Type B pancreatic cell (in vitro differentiated cells): ENCODE measurements around the gene PHOX2B. TPM values are rescaled to one million over a fixed set of nuclear protein-coding genes. Genes with fewer than 3 reads are reported as not detected.
"Not testable (repeated sequence)": the region's sequence is repeated elsewhere in the genome, so short reads cannot be mapped to it uniquely, and the experiment has no call there.

Source experiments
- DNase-seq: peaks from one replicate; pipeline ENCODE4 v3.0.0; 2021; ENCODE audit warnings: mixed read lengths; ENCODE audit not compliant: unreplicated experiment; ENCODE audit errors: extremely low spot score
- H3K27ac Mint-ChIP-seq: 2 replicates; pipeline ENCODE4 v1.8.0; 2021; ENCODE audit warnings: mild to moderate bottlenecking, mixed read lengths
- H3K27me3 Mint-ChIP-seq: 2 replicates; pipeline ENCODE4 v1.8.0; 2021; ENCODE audit warnings: mixed read lengths
- H3K36me3 Mint-ChIP-seq: 2 replicates; pipeline ENCODE4 v1.8.0; 2021; ENCODE audit warnings: mixed read lengths
- H3K4me1 Mint-ChIP-seq: one replicate; pipeline ENCODE4 v1.8.0; 2021; ENCODE audit warnings: mixed read lengths; ENCODE audit not compliant: unreplicated experiment
- H3K4me3 Mint-ChIP-seq: 2 replicates; pipeline ENCODE4 v1.8.0; 2021; ENCODE audit warnings: mild to moderate bottlenecking, mixed read lengths
- H3K9me3 Mint-ChIP-seq: 2 replicates; pipeline ENCODE4 v1.8.0; 2021; ENCODE audit warnings: mixed read lengths
- total RNA-seq: library from RNA; stranded (reverse); gene quantifications from 2 replicates; pipeline ENCODE4 v1.2.1, GENCODE V29; 2021; ENCODE audit warnings: low replicate concordance
- TF ChIP-seq, protein P1 (sequence below): fragments of 200-600 bp; sonication (generic); conservative IDR thresholded peaks from 2 replicates; pipeline ENCODE4 v1.5.0; 2021; ENCODE audit warnings: antibody characterized with exemption, mild to moderate bottlenecking

PHOX2B gene
- total RNA-seq, 1 donor from 2014 or later = 1.7 TPM

DNA sequence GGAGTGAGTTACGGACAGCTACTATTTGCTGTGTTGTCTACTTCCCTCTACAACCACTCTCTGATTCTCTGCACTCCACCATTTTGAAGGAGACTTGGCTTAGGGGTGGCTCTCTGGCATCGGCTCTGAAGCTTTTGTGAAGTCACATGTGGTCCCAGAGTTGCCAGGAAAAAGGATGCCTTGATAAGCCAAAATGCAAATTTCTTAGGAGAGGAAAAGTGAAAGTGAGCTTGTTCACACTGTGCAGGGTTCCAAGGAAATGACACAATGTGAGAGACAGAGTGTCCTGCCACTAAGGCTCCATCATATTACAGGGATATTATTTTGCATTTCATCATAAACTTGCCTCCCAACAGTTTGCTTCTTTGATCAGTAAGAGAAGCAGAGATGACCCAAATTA is 7.2 kb downstream of the PHOX2B start:
- DNase-seq = no peak
- Mint-ChIP-seq H3K4me1 (peaks cover 9% of the 10 kb centered on the region), H3K36me3 (no peaks in the 10 kb centered on the region), H3K9me3 (no peaks in the 10 kb centered on the region), H3K27ac (no peak overlapping the region), H3K4me3 (no peak overlapping the region), H3K27me3 (peaks cover 87% of the 10 kb centered on the region)
- TF ChIP-seq, protein P1, sequence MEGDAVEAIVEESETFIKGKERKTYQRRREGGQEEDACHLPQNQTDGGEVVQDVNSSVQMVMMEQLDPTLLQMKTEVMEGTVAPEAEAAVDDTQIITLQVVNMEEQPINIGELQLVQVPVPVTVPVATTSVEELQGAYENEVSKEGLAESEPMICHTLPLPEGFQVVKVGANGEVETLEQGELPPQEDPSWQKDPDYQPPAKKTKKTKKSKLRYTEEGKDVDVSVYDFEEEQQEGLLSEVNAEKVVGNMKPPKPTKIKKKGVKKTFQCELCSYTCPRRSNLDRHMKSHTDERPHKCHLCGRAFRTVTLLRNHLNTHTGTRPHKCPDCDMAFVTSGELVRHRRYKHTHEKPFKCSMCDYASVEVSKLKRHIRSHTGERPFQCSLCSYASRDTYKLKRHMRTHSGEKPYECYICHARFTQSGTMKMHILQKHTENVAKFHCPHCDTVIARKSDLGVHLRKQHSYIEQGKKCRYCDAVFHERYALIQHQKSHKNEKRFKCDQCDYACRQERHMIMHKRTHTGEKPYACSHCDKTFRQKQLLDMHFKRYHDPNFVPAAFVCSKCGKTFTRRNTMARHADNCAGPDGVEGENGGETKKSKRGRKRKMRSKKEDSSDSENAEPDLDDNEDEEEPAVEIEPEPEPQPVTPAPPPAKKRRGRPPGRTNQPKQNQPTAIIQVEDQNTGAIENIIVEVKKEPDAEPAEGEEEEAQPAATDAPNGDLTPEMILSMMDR = no peak

DNA sequence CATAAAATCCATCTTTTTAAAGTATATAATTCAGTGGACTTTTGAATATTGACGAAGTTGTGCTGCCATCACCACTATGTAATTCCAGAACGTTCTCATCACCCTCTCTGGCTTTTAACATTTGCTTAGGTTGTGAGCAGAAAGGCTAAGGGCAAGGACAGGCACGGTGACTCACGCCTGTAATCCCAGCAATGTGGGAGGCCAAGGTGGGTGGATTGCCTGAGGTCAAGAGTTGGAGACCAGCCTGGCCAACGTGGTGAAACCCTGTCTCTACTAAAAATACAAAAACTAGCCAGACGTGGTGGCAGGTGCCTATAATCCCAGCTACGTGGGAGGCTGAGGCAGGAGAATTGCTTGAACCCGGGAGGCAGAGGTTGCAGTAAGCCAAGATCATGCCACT is 11.0 kb downstream of the PHOX2B start:
- not testable (repeated sequence) for H3K4me3 Mint-ChIP-seq, H3K36me3 Mint-ChIP-seq, H3K9me3 Mint-ChIP-seq, DNase-seq, H3K27ac Mint-ChIP-seq, H3K4me1 Mint-ChIP-seq
- H3K27me3 Mint-ChIP-seq = peaks cover 81% of the 10 kb centered on the region

DNA sequence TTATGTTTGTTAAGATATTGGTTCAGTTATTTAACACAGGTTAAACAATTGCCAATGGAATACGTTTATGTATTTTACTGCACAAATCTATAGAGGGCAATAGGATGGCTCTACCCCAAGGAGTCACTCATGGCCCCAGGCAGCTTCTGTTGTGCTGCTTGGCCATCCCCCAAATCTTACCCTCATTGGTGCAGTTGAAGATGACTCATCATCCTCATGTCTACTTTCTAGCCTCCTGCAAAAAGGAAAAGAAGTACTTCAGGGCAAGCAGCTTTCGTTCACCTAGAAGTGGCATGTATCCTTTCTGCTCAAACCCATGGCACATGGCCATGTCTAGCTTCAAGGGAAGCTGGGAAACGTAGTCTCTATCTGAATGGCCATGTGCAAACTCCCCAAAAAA is 14.2 kb downstream of the PHOX2B start:
- peaks cover 79% of the 10 kb centered on the region for H3K27me3 Mint-ChIP-seq
- H3K4me1 Mint-ChIP-seq = no peaks in the 10 kb centered on the region
- H3K27ac Mint-ChIP-seq = no peak overlapping the region
- H3K36me3 Mint-ChIP-seq = no peaks in the 10 kb centered on the region
- DNase-seq = no peak
- H3K4me3 Mint-ChIP-seq = no peak overlapping the region
- H3K9me3 Mint-ChIP-seq = no peaks in the 10 kb centered on the region
- TF ChIP-seq, protein P1 = no peak

DNA sequence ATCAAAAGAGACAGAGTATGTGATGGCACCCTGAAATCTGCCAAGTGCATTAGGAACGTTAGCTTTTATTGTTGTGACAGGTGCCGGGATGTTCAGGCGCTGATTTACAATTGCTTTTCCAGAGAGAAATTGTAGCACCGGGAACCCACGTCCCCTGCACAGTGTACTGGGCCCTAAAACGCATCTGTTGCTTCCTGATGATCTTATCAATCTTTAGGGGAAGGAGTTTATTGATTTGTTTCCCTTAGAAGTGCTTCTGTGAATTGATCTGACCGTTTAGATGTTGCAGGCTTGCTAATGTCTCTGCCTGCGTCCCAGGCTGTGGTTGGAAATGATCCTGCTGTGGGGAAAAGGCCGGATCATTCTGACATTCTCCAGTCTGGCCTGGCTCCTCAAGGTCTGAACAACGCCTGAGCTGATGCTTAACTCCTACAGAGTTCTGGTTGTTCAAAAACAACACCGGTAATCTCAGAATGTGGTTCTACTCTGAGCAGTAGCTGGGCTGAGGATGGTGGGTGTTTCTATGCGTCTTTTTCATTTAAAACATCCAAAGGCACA is 16.9 kb downstream of the PHOX2B start:
- Mint-ChIP-seq H3K27me3 (peaks cover 88% of the 10 kb centered on the region), H3K27ac (no peak overlapping the region), H3K36me3 (no peaks in the 10 kb centered on the region), H3K4me3 (no peak overlapping the region), H3K9me3 (no peaks in the 10 kb centered on the region), H3K4me1 (no peaks in the 10 kb centered on the region)
- DNase-seq = no peak
- TF ChIP-seq, protein P1 = no peak

DNA sequence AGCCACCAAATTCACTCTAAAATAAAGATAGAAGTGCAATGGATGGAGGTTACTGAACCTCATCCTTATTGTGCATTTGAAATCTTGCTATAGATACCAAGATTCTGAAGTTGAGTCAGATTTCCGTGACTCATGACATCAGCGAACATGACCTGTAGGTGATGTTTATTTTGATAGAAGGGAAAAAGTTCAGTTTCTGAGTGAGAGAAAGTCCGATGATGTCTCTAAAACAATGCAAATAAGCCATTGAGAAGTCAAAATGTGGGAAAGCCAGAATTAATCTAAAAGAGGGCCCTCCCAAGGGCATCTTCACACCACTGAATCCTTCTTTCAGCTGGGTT is 20.0 kb downstream of the PHOX2B start:
- no peaks in the 10 kb centered on the region for H3K4me1 Mint-ChIP-seq
- TF ChIP-seq, protein P1 = no peak
- no peak overlapping the region for H3K4me3 Mint-ChIP-seq
- H3K27me3 Mint-ChIP-seq = peaks cover 81% of the 10 kb centered on the region
- H3K9me3 Mint-ChIP-seq = peaks cover 6% of the 10 kb centered on the region
- H3K36me3 Mint-ChIP-seq = no peaks in the 10 kb centered on the region
- no peak for DNase-seq
- H3K27ac Mint-ChIP-seq = no peak overlapping the region

DNA sequence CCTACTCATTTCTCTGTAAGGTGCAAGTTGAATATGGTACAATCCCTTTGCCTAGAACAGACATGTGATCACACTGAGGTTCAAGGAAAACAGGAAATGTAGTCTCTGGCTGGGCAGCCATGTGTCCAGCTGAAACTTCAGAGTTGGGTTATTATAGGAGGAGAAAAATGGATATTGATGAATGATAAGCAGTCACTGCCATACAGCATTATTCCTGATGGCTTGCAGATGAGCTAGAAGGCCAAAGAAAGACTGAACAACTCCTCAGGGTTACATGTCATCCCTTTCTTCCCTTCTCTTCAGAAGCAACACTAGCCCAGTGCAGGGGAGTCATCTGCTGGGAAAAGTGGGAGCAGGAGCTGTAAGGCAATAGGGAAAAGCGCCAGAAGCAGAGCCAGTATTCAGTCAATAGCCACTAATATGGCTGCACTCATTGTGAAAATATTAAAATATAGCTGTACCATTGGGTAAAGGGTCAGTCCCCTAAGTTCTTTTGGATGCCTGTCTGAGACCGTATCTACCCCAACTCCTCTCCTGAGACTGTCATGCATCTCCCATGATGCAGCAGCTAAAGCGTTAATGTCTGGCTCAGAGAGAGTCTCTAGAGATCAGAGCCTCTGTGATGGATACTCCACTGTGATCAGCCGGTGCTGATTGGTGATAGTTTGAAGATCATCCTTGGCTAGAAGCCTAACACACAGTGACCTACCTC is 20.5 kb downstream of the PHOX2B start:
- H3K27me3 Mint-ChIP-seq = peaks cover 81% of the 10 kb centered on the region
- H3K36me3 Mint-ChIP-seq = no peaks in the 10 kb centered on the region

More for the DNA sequence above, 20.5 kb downstream of the PHOX2B start:
- no peak for DNase-seq
- H3K9me3 Mint-ChIP-seq = peaks cover 6% of the 10 kb centered on the region
- no peak overlapping the region for H3K27ac Mint-ChIP-seq
- no peak overlapping the region for H3K4me3 Mint-ChIP-seq
- no peaks in the 10 kb centered on the region for H3K4me1 Mint-ChIP-seq
- TF ChIP-seq, protein P1 = no peak
